Stimulated activated CD8-positive, alpha-beta memory T cell treated with anti-CD3 and anti-CD28 coated beads, Interleukin-15, amount 100 ng/mL, for 24 hours (primary cell): ENCODE results near the gene TMCO2.
"Not testable (repeated sequence)": the region's sequence is repeated elsewhere in the genome, so short reads cannot be mapped to it uniquely, and the experiment has no call there.

Source experiments
- DNase-seq: peaks from one replicate; pipeline ENCODE4 v3.0.0-alpha.2; 2020; ENCODE audit warnings: low read depth

Gene TMCO2

GRCh38 chr1:40247655-40248054 is at the start of gene TMCO2:
TMCO2 (plus strand) TSS chr1:40247937; CDS start chr1:40247994, 57 bp downstream.
- DNase-seq, result no peak

- DNase-seq, result no peak
These were observed 48.6 kb upstream of the TMCO2 start for GRCh38 chr1:40199126-40199525.

GRCh38 chr1:40204856-40205255 is 42.9 kb upstream of the TMCO2 start:
- no peak for DNase-seq

- no peak for DNase-seq
These were observed 37.1 kb upstream of the TMCO2 start for GRCh38 chr1:40210511-40211204.

- DNase-seq, result no peak
These were observed 29.4 kb upstream of the TMCO2 start for GRCh38 chr1:40218333-40218732.

GRCh38 chr1:40221471-40221905 is 26.2 kb upstream of the TMCO2 start:
- not testable (repeated sequence) for DNase-seq

GRCh38 chr1:40221977-40222772 is 25.6 kb upstream of the TMCO2 start:
- DNase-seq, result no peak

GRCh38 chr1:40224040-40224439 is 23.7 kb upstream of the TMCO2 start:
- DNase-seq, result no peak

GRCh38 chr1:40226192-40226591 is 21.5 kb upstream of the TMCO2 start:
- no peak for DNase-seq

GRCh38 chr1:40232444-40232843 is 15.3 kb upstream of the TMCO2 start:
- peak; percentile 13 for DNase-seq

GRCh38 chr1:40239626-40240025 is 8.1 kb upstream of the TMCO2 start:
- DNase-seq, result no peak

GRCh38 chr1:40240390-40240789 is 7.3 kb upstream of the TMCO2 start:
- DNase-seq, result no peak

GRCh38 chr1:40241362-40241761 is 6.4 kb upstream of the TMCO2 start:
- DNase-seq, result no peak

GRCh38 chr1:40243351-40243750 is 4.4 kb upstream of the TMCO2 start:
- no peak for DNase-seq

GRCh38 chr1:40244138-40244744 is 3.5 kb upstream of the TMCO2 start:
- DNase-seq, result no peak

- no peak for DNase-seq
These were observed 2.1 kb upstream of the TMCO2 start for GRCh38 chr1:40245686-40246085.

GRCh38 chr1:40248412-40248811 is 675 bp downstream of the TMCO2 start:
- no peak for DNase-seq

GRCh38 chr1:40251456-40251855 is 3.7 kb downstream of the TMCO2 start:
- DNase-seq, result no peak

GRCh38 chr1:40252601-40253000 is 4.9 kb downstream of the TMCO2 start:
- DNase-seq, result no peak

- DNase-seq, result no peak
These were observed 7.5 kb downstream of the TMCO2 start for GRCh38 chr1:40255231-40255630.

- no peak for DNase-seq
These were observed 8.8 kb downstream of the TMCO2 start for GRCh38 chr1:40256401-40257084.

- no peak for DNase-seq
These were observed 9.6 kb downstream of the TMCO2 start for GRCh38 chr1:40257313-40257687.
